ENCODE results near the gene PARVG.
A peak's percentile ranks its signal among the peaks of the same experiment; 100 is the strongest.

Gene PARVG

GRCh38 chr22:44157916-44158618 is 22.7 kb upstream of the PARVG start:
- DNase-seq: no peak

- no peak for DNase-seq
Measured at GRCh38 chr22:44158816-44159215, 21.9 kb upstream of the PARVG start.

GRCh38 chr22:44159221-44159620 is 21.5 kb upstream of the PARVG start:
- no peak for DNase-seq

GRCh38 chr22:44159811-44160210 is 20.9 kb upstream of the PARVG start:
- no peak for DNase-seq

GRCh38 chr22:44160421-44160820 is 20.3 kb upstream of the PARVG start:
- DNase-seq: no peak

- DNase-seq: no peak
Measured at GRCh38 chr22:44161673-44162072, 19.1 kb upstream of the PARVG start.

- no peak for DNase-seq
Measured at GRCh38 chr22:44162960-44163359, 17.8 kb upstream of the PARVG start.

- no peak for DNase-seq
Measured at GRCh38 chr22:44163536-44163935, 17.2 kb upstream of the PARVG start.

- no peak for DNase-seq
Measured at GRCh38 chr22:44164031-44164430, 16.7 kb upstream of the PARVG start.

- DNase-seq: no peak
Measured at GRCh38 chr22:44165286-44165874, 15.3 kb upstream of the PARVG start.

GRCh38 chr22:44166498-44167276 is 14.0 kb upstream of the PARVG start:
- no peak for DNase-seq

GRCh38 chr22:44167501-44167900 is 13.2 kb upstream of the PARVG start:
- DNase-seq: no peak

GRCh38 chr22:44168206-44168605 is 12.5 kb upstream of the PARVG start:
- no peak for DNase-seq

GRCh38 chr22:44170470-44170869 is 10.3 kb upstream of the PARVG start:
- no peak for DNase-seq

- DNase-seq: no peak
Measured at GRCh38 chr22:44171561-44171960, 9.2 kb upstream of the PARVG start.

GRCh38 chr22:44172370-44173108 is 8.2 kb upstream of the PARVG start:
- DNase-seq: no peak

GRCh38 chr22:44173154-44173553 is 7.6 kb upstream of the PARVG start:
- DNase-seq: no peak

GRCh38 chr22:44175676-44176075 is 5.0 kb upstream of the PARVG start:
- no peak for DNase-seq

GRCh38 chr22:44179196-44179988 is 1.3 kb upstream of the PARVG start:
- DNase-seq: no peak

GRCh38 chr22:44179989-44180705 is 578 bp upstream of the PARVG start:
- DNase-seq: no peak

- DNase-seq: peak; percentile 67
Measured at GRCh38 chr22:44181033-44181911, 547 bp downstream of the PARVG start.
